C4-2B (cell line): ENCODE results near the gene SKIC3.

Experiments
- H3K27ac ChIP-seq: fragments of 450-650 bp; 2 replicates; pipeline ENCODE4 v1.5.1; 2017
- CTCF ChIP-seq: fragments of 450-650 bp; conservative IDR thresholded peaks from 2 replicates; pipeline ENCODE4 v1.5.1; 2017; ENCODE audit warnings: mild to moderate bottlenecking
- ZFX ChIP-seq: fragments of 450-650 bp; IDR thresholded peaks from 2 replicates; pipeline ENCODE4 v1.6.1; 2017

SKIC3 gene

GRCh38 chr5:95555553-95555952, 776 bp upstream of the SKIC3 start:
- TF ChIP-seq CTCF (no peak), ZFX (no peak)
- H3K27ac ChIP-seq: peak overlapping the region; percentile 81

GRCh38 chr5:95554331-95554646, 488 bp downstream of the SKIC3 start:
- H3K27ac ChIP-seq: peak overlapping the region; percentile 81
- no peak for TF ChIP-seq CTCF
- no peak; the same call in 1 of the 2 replicates for TF ChIP-seq ZFX

GRCh38 chr5:95549030-95549429, 5.7 kb downstream of the SKIC3 start:
- H3K27ac ChIP-seq: no peak overlapping the region
- TF ChIP-seq CTCF (no peak), ZFX (no peak)

- TF ChIP-seq ZFX (no peak), CTCF (no peak)
- no peak overlapping the region for H3K27ac ChIP-seq
Observed at GRCh38 chr5:95543017-95543705, 11.6 kb downstream of the SKIC3 start.

GRCh38 chr5:95537501-95537900, 17.3 kb downstream of the SKIC3 start:
- TF ChIP-seq ZFX (no peak), CTCF (no peak)
- H3K27ac ChIP-seq: no peak overlapping the region

GRCh38 chr5:95533761-95534160, 21.0 kb downstream of the SKIC3 start:
- TF ChIP-seq ZFX: no peak
- no peak for TF ChIP-seq CTCF
- no peak overlapping the region for H3K27ac ChIP-seq

GRCh38 chr5:95533106-95533505, 21.7 kb downstream of the SKIC3 start:
- no peak overlapping the region for H3K27ac ChIP-seq
- TF ChIP-seq ZFX: no peak

- TF ChIP-seq CTCF (no peak), ZFX (no peak)
- H3K27ac ChIP-seq: no peak overlapping the region
Observed at GRCh38 chr5:95532415-95532814, 22.4 kb downstream of the SKIC3 start.
